IPS-NIHi7 (cell line): ENCODE measurements around the gene SLA2.
"Not testable (repeated sequence)": the region's sequence is repeated elsewhere in the genome, so short reads cannot be mapped to it uniquely, and the experiment has no call there.

Experiments
- DNase-seq: peaks from one replicate; pipeline ENCODE4 v3.0.0; 2012; ENCODE audit warnings: mixed read lengths; ENCODE audit errors: extremely low spot score

The SLA2 gene

GRCh38 chr20:36608388-36608728 is 37.6 kb downstream of the SLA2 start:
- not testable (repeated sequence) for DNase-seq

- no peak for DNase-seq
Measured at GRCh38 chr20:36607586-36608387, 38.2 kb downstream of the SLA2 start.

GRCh38 chr20:36606158-36607066 is 39.6 kb downstream of the SLA2 start:
- no peak for DNase-seq

GRCh38 chr20:36605399-36606157 is 40.4 kb downstream of the SLA2 start, which contains the start of gene RAB5IF:
Gene RAB5IF, plus strand, starts transcription at chr20:36605779. Its CDS starts 173 bp downstream, at chr20:36605952.
- peak; percentile 96 for DNase-seq

GRCh38 chr20:36604952-36605398 is 41.0 kb downstream of the SLA2 start:
- no peak for DNase-seq

GRCh38 chr20:36601540-36601939 is 44.5 kb downstream of the SLA2 start:
- DNase-seq: no peak

GRCh38 chr20:36599912-36600345 is 46.1 kb downstream of the SLA2 start:
- no peak for DNase-seq

- DNase-seq: no peak
Measured at GRCh38 chr20:36593347-36593929, 52.6 kb downstream of the SLA2 start.

GRCh38 chr20:36591854-36592641 is 53.9 kb downstream of the SLA2 start:
- peak; percentile 66 for DNase-seq

GRCh38 chr20:36591281-36591680 is 54.7 kb downstream of the SLA2 start:
- DNase-seq: no peak

GRCh38 chr20:36587388-36588070 is 58.5 kb downstream of the SLA2 start:
- no peak for DNase-seq

GRCh38 chr20:36585410-36586125 is 60.4 kb downstream of the SLA2 start:
- DNase-seq: peak; percentile 73

GRCh38 chr20:36584018-36584481 is 61.9 kb downstream of the SLA2 start:
- DNase-seq: no peak

GRCh38 chr20:36582821-36583220 is 63.2 kb downstream of the SLA2 start:
- DNase-seq: no peak

- DNase-seq: no peak
Measured at GRCh38 chr20:36582322-36582721, 63.7 kb downstream of the SLA2 start.

GRCh38 chr20:36579996-36580545 is 65.9 kb downstream of the SLA2 start:
- no peak for DNase-seq

- no peak for DNase-seq
Measured at GRCh38 chr20:36578356-36579041, 67.5 kb downstream of the SLA2 start.

GRCh38 chr20:36576081-36576445 is 69.9 kb downstream of the SLA2 start:
- no peak for DNase-seq
